Nephron (organoid): Measurements from ENCODE around the gene PMPCA.

Source experiments
- H3K27ac Mint-ChIP-seq, 3 experiments: 2 replicates each; pipeline ENCODE4 v1.8.0; 2020; ENCODE audit warnings: mixed read lengths in 3 of 3, mild to moderate bottlenecking in 2 of 3, moderate library complexity in 1 of 3
- H3K27me3 Mint-ChIP-seq: 2 replicates; pipeline ENCODE4 v1.8.0; 2021; ENCODE audit warnings: low read depth, mild to moderate bottlenecking, moderate library complexity, mixed read lengths
- H3K36me3 Mint-ChIP-seq: 2 replicates; pipeline ENCODE4 v1.8.0; 2020; ENCODE audit warnings: low read depth, mixed read lengths
- H3K4me1 Mint-ChIP-seq: 2 replicates; pipeline ENCODE4 v1.8.0; 2020; ENCODE audit warnings: mixed read lengths
- H3K4me3 Mint-ChIP-seq, 3 experiments: 2 replicates each; pipeline ENCODE4 v1.8.0; 2020; ENCODE audit warnings: mild to moderate bottlenecking in 3 of 3, mixed read lengths in 3 of 3, moderate library complexity in 2 of 3
- H3K9me3 Mint-ChIP-seq: 2 replicates; pipeline ENCODE4 v1.8.0; 2020; ENCODE audit warnings: mixed read lengths
- CTCF ChIP-seq, 3 experiments: fragments of 200-600 bp; sonication (generic); IDR thresholded peaks; one replicate each; pipeline ENCODE4 v1.5.0; 2021; ENCODE audit warnings: antibody characterized with exemption in 3 of 3; ENCODE audit not compliant: unreplicated experiment in 3 of 3

The PMPCA gene

GRCh38 chr9:136431782-136432350 is 21.4 kb downstream of the PMPCA start:
- Mint-ChIP-seq H3K4me3 (no peak overlapping the region), H3K9me3 (no peaks in the 10 kb centered on the region), H3K27ac (no peak overlapping the region), H3K4me1 (peaks cover 6% of the 10 kb centered on the region), H3K36me3 (peaks cover 18% of the 10 kb centered on the region), H3K27me3 (no peaks in the 10 kb centered on the region)
- TF ChIP-seq CTCF (IDR thresholded peaks at IDR 0.05; ENCODE audit: unreplicated experiment in 3 of 3): no peak

GRCh38 chr9:136432591-136432990 is 22.1 kb downstream of the PMPCA start:
- H3K27me3 Mint-ChIP-seq: no peaks in the 10 kb centered on the region
- no peak overlapping the region for H3K4me3 Mint-ChIP-seq
- no peak for TF ChIP-seq CTCF (IDR thresholded peaks at IDR 0.05; ENCODE audit: unreplicated experiment in 3 of 3)
- peaks cover 13% of the 10 kb centered on the region for H3K4me1 Mint-ChIP-seq
- H3K27ac Mint-ChIP-seq: no peak overlapping the region
- no peaks in the 10 kb centered on the region for H3K9me3 Mint-ChIP-seq
- H3K36me3 Mint-ChIP-seq: peaks cover 16% of the 10 kb centered on the region

- H3K36me3 Mint-ChIP-seq: peaks cover 16% of the 10 kb centered on the region
- no peaks in the 10 kb centered on the region for H3K9me3 Mint-ChIP-seq
- H3K27ac Mint-ChIP-seq: no peak overlapping the region
- peaks cover 16% of the 10 kb centered on the region for H3K4me1 Mint-ChIP-seq
- H3K4me3 Mint-ChIP-seq: no peak overlapping the region
- H3K27me3 Mint-ChIP-seq: no peaks in the 10 kb centered on the region
- TF ChIP-seq CTCF (IDR thresholded peaks at IDR 0.05; ENCODE audit: unreplicated experiment in 3 of 3): no peak
These were observed 22.7 kb downstream of the PMPCA start for GRCh38 chr9:136433043-136433715.

DNA sequence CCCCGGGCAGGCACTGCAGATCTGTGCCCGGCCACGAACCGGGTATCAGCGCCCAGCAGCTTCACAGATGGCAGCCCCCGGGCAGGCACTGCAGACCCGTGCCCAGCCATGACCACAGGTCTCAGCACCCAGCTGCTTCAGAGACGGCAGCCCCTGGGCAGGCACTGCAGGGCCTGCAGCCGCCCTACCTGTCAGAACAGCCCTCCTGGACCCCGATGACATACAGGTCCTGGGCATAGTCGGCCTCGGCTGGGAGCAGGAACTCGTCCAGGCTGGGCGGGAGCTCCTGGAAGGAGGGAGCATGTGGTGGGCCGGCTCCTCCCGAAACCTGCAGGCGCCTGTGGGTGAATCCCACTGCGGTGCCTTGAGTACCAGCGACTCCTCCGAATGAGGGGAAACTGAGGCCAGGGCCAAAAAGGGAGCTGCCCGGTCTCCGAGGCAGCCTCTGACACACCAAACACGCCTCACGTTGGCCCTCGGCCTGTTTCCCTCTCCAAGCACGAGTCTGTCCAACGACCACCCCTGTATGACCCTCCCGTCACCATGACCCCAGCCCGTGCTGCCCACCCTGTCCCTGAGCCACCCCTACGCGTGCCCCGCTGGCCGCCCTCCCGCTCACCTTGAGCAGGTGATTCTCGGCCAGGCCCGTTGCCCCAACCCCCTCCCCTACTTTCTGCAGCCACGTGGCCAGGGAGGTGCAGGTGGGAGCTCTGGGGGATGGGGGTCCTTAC is 23.6 kb downstream of the PMPCA start:
- Mint-ChIP-seq H3K9me3 (no peaks in the 10 kb centered on the region), H3K36me3 (peaks cover 12% of the 10 kb centered on the region), H3K27me3 (no peaks in the 10 kb centered on the region), H3K27ac (no peak overlapping the region), H3K4me3 (no peak overlapping the region), H3K4me1 (peaks cover 19% of the 10 kb centered on the region)
- no peak for TF ChIP-seq CTCF (IDR thresholded peaks at IDR 0.05; ENCODE audit: unreplicated experiment in 3 of 3)

GRCh38 chr9:136434580-136435169 is 24.2 kb downstream of the PMPCA start:
- Mint-ChIP-seq H3K27me3 (no peaks in the 10 kb centered on the region), H3K27ac (no peak overlapping the region), H3K4me3 (no peak overlapping the region), H3K4me1 (peaks cover 19% of the 10 kb centered on the region), H3K36me3 (peaks cover 12% of the 10 kb centered on the region), H3K9me3 (no peaks in the 10 kb centered on the region)
- TF ChIP-seq CTCF (IDR thresholded peaks at IDR 0.05; ENCODE audit: unreplicated experiment in 3 of 3): no peak
